Stimulated activated CD8-positive, alpha-beta memory T cell treated with anti-CD3 and anti-CD28 coated beads, Interleukin-2, amount 100 ng/mL, for 1 hour (primary cell): Measurements from ENCODE around the gene STRAP.
A peak's percentile ranks its signal among the peaks of the same experiment; 100 is the strongest.
"Not testable (repeated sequence)": the region's sequence is repeated elsewhere in the genome, so short reads cannot be mapped to it uniquely, and the experiment has no call there.

ENCODE experiments used
- DNase-seq, 2 donors: peaks; one replicate each; pipeline ENCODE4 v3.0.0-alpha.2; 2020; ENCODE audit warnings: low read depth in 2 of 2

STRAP gene

DNA sequence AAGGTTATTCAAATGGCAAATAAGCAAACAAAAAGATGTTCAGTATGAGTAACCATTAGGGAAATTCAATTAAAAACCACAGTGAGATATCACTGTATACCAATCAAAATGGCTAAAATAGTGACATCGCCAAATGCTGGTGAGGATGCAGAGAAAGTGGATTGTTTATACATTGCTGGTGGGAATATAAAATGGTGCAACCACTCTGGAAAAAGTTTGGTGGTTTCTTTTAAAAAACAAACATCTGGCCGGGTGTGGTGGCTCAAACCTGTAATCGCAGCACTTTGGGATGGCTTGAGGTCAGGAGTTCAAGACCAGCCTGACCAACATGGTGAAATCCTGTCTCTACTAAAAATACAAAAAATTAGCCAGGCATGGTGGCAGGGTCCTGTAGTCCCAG is 14.0 kb upstream of the STRAP start:
- DNase-seq = no peak

DNA sequence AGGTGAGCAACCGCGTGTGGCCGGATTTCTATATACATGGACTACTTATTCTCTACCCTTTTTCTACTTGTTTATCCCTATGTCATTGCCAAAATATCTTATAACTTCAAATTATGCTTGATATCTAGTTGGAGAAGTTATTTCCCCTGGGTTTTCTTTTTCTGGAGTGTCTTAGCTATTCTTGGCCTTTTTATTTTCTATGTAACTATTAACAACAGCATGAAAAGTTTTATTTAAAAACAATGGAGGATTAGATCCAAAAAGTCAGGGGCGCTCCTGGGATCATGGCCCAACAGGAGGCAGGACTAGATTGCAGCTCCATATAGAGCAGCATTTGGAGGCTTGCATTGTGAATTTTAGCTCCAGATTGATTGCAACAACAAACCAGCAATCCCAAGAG is 8.6 kb upstream of the STRAP start:
- DNase-seq = no peak

DNA sequence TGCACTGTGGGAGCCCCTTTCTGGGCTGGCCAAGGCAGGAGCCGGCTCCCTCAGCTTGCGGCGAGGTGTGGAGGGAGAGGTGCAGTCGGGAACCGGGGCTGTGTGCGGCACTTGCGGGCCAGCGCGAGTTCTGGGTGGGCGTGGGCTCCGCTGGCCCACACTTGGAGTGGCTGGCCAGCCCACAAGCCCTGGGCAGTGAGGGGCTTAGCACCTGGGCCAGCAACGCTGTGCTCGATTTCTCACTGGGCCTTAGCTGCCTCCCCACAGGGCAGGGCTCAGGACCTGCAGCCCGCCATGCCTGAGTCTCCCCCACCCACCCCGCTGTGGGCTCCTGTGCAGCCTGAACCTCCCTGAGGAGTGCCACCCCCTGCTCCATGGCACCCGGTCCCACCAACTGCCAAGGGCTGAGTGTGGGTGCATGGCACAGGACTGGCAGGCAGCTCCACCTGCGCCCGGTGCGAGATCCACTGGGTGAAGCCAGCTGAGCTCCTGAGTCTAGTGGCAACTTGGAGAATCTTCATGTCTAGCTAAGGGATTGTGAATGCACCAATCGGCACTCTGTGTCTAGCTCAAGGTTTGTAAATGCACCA is 7.5 kb upstream of the STRAP start:
- not testable (repeated sequence) for DNase-seq

DNA sequence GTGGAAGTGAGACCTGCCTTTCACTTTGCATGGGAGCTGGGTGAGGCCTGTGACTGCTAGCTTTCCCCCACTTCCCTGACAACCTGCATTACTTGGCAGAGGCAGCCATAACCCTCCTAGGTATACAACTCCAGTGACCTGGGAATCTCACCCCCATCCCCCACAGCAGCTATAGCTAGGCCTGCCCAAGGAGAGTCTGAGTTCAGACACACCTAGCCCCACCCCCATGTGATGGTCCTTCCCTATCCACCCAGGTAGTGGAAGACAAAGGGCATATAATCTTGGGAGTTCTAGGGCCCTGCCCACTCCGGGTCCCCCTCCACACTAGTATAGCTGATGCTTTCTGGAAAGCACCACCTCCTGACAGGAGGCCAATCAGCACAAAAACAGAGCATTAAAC is 6.3 kb upstream of the STRAP start:
- DNase-seq = no peak

DNA sequence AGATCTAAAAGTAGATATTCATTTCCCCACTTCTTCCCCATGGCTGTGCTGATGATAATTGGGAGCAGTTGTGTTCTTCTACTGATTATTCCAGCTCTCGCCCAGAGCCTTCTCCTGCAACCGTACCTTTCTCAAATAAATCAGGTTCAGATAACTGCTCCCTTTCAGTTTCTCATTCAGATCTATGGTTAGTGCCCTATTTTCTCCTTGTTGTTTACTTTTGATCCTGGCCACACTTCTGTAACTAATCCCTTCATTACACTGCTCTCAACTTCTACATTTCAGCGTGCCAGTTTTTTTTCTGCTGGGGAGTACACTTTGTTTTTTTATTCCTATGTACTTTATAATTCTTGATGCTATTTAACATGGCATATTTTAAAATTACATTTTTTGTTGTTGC is 2.8 kb upstream of the STRAP start:
- DNase-seq = no peak

DNA sequence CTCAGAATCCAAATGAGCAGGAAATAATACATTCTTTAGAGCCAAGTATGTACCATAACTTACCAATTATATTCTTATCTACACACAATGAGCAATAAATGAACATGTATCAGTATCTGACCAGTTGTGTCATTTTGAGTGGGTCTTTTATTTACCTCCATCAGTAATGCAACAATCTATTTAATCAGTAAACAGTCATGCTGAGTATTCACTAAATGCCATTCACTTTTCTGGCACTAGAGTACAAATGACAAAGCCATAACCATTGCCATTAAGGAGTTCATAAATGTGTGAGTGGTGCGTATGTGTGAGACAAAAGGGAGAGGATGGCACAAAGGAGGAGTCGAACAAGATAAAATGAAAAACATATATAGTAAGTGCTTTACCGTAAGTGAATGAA is 1.5 kb upstream of the STRAP start:
- DNase-seq = no peak

DNA sequence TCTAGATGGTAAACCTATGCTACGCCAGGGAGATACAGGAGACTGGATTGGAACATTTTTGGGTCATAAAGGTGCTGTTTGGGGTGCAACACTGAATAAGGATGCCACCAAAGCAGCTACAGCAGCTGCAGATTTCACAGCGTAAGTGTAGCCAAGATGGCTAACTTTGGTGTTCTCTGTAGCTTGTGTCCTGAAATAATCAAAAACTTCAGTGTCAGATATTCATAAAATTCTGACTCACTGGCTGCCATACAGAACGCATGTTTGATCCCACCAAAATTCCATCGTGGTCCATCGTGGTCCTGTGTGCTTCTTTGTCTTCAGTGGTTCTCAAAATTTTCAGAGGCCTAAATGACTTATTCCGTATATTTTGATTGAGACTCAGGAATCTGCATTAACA is 1.3 kb downstream of the STRAP start:
- DNase-seq = no peak

DNA sequence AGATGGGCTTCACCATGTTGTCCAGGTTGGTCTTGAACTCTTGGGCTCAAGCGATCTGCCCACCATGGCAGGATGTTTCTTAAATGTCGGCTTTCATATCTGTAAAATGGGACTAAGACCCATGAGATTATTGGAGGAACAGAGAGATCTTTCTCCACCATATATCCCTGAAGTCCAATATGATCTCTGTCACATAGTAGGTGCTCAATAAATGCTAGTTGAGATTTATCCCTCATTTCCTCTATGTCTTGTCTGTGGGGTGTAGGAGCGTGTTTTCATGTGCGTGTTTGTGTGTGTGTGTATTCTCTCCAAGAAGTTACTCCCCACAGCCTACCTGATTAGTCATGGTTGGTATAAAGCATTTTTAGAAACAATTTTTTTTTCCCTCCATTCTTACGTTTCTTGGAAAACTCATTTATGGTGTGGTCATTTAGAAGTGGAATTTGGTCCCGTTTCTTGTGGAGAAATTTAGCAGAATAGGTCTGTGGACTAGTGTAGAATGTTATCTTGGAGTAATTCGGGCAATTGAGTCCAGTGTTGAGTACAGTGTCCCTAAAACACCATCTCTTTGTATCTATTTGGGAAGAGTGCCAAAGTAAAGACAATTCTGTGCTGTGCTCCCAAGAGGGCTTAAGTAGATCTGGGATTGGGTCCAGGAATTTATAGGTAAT is 4.3 kb downstream of the STRAP start:
- DNase-seq = no peak

DNA sequence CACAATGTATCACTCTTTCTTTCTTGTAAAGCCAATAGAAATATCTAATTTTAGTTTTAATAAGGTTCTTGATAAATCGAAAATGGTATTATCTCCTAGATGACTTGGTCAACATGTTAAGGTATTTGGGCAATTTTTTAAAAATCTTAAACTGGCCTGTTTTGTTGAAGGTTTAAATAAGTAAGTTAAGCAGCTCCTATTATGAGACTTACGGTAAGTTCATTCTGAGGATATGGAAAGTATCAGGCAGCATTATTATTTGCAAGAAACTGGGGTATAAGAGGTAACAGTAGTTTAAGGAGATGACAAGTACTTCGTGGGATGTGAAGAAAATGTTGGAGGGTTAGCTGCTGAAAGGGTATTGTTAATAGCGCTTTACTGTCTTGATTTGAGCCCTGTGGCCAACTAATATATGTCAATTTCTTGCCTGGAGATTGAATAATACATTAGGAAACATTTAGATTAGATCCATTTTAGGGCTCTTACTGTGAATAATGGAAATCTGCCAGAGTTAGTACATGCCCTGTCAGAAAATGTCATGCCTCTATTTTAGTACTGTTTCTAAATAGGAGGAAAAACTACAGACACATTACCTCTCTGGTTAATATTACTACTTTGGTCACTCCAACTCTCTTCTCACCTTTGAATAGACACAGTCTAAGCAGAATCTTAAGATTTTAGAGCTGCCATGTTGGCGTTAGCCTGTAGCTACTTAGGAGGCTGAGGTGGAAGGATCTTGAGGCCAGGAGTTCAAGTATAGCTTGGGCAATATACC is 5.0 kb downstream of the STRAP start:
- DNase-seq = no peak

DNA sequence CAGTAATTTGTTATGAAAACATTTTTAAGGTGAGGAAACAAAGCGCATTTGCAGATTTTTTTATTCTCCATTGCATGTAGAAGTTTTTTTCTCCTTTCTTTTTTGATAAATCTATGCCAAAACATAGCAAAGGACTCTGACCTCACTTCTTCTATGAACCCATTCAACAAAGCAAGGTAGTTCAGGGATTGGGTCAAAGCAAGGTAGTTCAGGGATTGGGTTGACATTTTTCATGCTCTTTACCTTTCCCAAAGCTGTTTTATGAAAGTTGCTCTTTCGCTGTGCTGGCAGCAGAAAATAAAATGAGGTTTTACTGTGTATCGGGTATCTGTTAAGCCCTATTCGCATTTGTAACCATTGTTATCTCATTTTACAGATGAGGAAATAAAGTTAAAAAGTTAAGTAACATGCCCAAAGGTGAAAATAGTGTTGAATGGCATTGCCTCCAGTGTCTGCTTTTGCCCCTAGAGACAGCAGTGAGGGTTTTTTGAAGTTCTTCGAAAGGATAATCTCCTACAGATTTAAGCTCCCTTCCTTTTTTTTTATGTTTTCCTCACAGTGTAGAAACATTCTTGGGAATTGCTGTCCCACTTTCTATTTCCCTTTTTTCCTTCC is 10.6 kb downstream of the STRAP start:
- no peak for DNase-seq

DNA sequence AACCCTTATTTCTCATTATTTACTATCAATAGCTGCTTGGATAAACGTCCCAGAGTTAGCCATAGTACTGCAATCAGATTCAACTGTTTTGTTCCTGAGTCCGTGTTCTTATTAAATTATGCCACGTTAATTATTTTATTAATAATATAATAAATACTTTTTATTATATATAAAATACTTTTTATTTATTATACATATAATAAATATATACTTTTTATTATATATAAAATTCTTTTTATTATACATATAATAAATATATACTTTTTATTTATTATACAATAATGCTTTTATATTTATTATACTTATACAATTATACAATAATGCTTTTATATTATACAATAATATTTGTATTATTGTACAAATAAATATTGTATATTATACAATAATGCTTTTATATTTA is 11.1 kb downstream of the STRAP start:
- no peak for DNase-seq

DNA sequence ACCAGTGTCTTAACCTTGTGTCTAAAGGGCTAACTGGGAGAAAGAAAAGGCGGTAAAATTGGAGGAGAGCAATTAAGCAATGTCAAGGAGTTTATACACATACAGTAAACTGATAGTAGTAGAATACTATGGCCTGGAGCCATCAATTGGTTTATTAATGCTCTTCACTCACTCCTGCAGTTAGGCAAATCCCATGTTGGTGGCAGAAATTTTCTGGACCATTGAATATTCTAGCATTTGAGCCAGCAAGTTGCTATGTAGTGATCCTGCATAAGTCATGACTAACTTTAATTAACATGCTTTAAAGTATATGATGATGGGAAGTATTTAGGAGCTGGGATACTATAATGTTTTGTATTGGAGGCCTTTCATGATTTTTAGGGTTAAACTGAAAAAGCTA is 14.7 kb downstream of the STRAP start:
- DNase-seq = no peak

DNA sequence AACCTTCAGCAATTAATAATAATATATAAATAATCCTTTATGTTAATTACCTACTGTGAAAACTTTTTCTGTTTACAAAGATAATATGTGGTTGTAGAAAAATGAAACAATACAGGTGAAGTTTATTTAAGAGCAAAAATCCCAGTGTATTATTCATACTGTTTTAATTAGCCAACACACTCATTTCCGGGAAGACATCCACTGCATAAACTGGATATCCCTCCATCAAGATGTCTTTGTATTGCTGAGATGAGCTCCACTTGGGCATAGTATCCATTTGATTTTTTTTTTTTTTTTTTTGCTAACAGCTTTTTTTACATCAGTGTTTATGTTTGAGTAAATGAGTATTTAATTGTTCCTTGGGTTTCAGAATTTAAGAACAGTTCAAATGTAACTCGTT is 15.2 kb downstream of the STRAP start:
- no peak for DNase-seq

DNA sequence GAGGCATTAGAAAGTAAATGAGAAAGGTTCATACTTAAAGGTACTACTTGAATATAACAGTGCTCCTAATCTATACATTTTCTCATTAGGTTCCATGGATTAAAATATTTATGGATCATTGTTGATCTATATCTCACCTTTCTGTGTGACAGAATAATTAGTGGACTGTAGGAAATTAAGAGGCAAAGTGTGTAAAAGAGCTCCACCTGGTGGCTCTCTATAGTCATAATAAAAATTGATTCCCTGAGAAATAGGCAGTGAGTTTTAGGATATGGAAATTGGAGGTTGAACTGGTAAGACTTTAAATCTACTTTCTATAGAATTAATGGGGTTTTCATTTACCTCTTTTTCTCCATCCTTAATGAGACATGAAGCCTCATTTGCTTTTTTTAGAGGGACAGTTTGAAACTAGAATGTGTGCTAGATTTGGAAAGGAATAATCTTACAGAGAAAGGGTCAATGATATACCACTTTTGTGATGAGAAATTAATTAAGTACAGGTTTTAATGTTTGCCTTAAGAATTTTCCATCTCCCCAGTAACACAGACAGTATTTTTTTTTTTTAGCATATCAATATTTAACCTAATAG is 17.2 kb downstream of the STRAP start:
- no peak for DNase-seq

DNA sequence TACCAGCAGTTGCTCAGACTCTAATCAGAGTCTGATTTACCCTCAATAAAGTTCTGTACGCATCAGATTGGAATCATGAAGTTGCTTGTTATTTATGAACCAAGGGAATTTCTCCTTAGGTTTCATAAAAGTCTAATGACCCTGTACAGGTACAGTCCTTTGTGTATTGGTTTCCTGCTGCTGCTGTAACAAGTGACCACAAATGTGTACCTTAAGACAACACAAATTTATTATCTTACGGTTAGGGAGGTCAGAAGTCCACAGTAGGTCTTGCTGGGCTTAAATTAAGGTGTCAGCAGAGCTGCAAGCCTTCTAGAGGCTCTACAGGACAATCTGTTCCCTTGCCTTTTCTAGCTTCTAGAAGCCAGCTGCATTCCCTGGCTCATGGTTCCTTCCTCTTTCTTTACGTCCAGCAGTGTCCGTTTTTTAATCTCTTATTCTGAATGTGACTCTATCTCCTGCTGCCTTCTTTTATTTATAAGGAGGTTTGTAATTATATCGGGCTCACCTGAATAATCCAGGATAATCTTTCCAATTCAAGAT is 22.3 kb downstream of the STRAP start:
- no peak for DNase-seq

DNA sequence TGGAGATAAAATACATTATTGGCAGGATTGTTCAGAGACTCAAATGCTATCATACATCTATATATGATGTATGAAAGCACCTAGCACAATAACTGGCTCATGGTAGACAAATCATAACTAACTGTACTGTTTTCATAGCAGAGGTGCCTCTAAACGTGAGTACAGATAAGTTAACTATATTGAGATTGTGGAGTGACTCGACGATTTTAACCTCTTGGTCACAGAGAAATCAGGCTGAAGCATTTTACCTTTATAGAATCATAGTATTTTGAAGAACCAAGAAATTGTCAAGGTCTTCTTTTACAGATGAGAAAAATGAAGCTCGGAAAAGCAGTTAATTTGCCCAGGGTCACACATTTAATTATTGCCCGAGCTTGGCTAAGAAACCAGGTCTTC is 28.3 kb downstream of the STRAP start:
- DNase-seq = no peak

DNA sequence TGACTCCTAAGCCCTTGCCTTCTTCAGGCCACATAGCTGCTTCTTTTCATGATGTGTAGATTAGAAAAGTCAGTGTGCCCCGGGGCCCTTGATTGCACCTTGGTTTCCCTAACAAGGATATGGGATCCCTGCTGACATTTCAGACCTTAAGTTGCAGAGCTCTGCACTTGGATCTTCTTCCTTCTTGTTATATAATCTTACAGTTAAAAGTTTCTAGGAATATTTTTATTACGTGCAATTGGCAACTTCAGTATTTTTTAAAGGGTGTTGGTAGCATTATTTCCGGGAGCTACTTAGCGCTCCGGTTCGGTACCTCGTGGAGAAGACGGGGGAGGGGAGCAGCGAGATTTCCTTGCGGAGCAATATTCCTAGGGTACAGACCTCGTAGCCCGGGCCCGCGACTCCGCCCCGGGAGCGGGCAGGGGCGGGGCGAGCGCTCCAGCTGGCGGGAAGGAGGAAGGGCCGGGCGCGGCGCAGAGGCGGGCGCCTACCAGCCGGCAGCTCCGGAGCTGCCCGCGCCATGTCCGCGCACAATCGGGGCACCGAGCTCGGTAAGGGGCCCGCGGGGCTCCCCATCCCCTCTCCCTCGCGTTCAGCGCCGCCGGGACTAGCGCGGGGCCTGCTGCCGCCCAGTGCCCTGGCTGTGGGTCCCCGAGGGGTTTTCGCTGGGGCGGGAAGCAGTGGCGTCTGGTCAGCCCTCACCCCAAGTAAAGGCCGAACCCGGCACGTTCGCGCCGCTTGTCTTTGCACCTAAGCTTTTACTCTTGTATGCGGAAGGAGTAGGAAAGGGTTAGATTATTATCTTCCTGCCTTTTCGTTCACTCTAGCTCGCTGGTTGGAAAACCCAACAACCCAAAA is 28.9 kb downstream of the STRAP start, which contains the start of gene DERA:
DERA (plus strand) TSS at position 469 of the 858 bp plus-strand sequence; CDS start at position 521, 52 bp downstream.
- DNase-seq = peak; percentile 14 to 24

DNA sequence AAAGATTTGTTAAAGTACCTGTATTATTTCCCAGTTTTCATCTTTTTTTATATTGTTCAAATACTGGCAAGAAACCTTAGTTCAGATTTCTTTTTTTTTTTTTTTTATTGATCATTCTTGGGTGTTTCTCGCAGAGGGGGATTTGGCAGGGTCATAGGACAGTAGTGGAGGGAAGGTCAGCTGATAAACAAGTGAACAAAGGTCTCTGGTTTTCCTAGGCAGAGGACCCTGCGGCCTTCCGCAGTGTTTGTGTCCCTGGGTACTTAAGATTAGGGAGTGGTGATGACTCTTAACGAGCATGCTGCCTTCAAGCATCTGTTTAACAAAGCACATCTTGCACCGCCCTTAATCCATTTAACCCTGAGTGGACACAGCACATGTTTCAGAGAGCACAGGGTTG is 29.7 kb downstream of the STRAP start:
- not testable (repeated sequence) for DNase-seq

DNA sequence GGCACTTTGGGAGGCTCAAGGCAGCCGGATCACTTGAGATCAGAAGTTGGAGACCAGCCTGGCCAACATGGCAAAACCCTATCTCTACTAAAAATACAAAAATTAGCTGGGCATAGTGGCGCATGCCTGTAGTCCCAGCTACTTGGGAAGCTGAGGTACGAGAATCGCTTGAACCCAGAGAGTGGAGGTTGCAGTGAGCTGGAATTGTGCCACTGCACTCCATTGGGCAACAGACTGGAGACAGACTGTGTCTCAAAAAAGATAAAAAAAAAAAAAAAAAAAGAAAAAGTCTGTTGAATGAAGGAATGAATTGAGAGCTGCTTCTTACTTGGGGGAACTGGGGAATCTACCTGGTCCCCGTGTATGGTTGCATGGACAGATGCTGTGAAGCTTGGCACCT is 31.9 kb downstream of the STRAP start:
- DNase-seq = not testable (repeated sequence)

DNA sequence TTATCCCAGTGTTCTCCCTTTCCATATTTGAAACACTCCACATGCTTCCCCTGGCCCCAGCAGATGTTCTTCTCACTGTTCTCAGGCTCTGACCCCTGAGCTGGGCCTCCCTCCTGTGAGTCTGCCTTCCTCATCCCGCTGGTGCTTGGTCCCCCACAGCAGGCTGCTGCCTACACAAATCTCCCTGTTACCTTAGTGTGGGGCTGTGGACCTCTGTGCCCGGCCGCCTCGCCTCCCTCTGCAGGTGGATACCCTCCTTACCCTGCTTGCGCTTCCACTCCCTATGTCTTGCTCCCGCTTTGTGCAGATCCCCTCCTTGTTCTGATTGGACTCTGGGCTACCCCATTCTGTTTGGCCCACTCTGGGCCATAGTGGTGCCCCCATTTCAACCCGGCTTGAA is 35.9 kb downstream of the STRAP start:
- DNase-seq = no peak

DNA sequence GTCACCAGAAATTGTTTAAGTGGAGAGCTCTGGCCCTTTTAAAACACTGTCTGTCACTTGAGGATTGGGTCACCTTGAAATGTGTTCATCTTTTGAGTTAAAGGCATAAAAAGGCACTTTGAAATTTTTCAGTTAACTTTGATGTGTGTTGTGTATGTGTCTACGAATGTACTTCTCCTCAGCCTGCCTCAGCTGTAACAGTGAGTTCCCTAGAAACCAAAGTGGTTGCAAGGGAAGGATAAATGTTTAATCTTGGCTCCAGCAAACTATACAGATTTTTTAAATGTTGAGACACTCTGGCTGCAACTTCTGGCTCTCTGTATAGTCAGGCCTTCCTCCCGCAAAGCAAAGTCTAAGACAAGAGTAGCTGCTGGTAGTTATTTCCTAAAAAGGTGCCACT is 37.2 kb downstream of the STRAP start:
- DNase-seq = no peak
